ENCODE results near the gene TRIP11. TPM values are rescaled to one million over a fixed set of nuclear protein-coding genes. Genes with fewer than 3 reads are reported as not detected.

Gene TRIP11
- total RNA-seq, 1 donor from 2014 or later, result 28.4 TPM

GRCh38 chr14:92041203-92041602, 1.3 kb upstream of the TRIP11 start:
- Histone ChIP-seq H3K4me1 (peaks cover 12% of the 10 kb centered on the region), H4K20me1 (ENCODE audit: low read depth) (peaks cover 8% of the 10 kb centered on the region), H3K27me3 (no peaks in the 10 kb centered on the region), H3K4me2 (peak overlapping the region; percentile 96), H3K36me3 (no peaks in the 10 kb centered on the region), H3K9ac (no peak overlapping the region), H2AFZ (replicated peaks) (no peak overlapping the region), H3K27ac (no peak overlapping the region), H3F3A (ENCODE audit: low read depth) (peaks cover 18% of the 10 kb centered on the region), H3K9me3 (ENCODE audit: low read depth) (no peaks in the 10 kb centered on the region), H3K4me3 (peak overlapping the region; percentile 88), H3K79me2 (ENCODE audit: low read depth) (peaks cover 45% of the 10 kb centered on the region)
- Mint-ChIP-seq H3K4me1 (peaks cover 19% of the 10 kb centered on the region), H3K27ac (no peak overlapping the region), H3K9me3 (no peaks in the 10 kb centered on the region), H3K27me3 (ENCODE audit: insufficient read depth, low read depth) (no peaks in the 10 kb centered on the region), H3K4me3 (no peak overlapping the region), H3K36me3 (peaks cover 5% of the 10 kb centered on the region)
- DNase-seq (ENCODE audit: low spot score), result no peak
- TF ChIP-seq CTCF (IDR thresholded peaks at IDR 0.05) (no peak), EZH2 (IDR thresholded peaks at IDR 0.05) (no peak), EZH2phosphoT487 (IDR thresholded peaks at IDR 0.05) (no peak)

- Mint-ChIP-seq H3K36me3 (peaks cover 5% of the 10 kb centered on the region), H3K27me3 (ENCODE audit: insufficient read depth, low read depth) (no peaks in the 10 kb centered on the region), H3K27ac (peak overlapping the region; percentile 98), H3K9me3 (no peaks in the 10 kb centered on the region), H3K4me3 (peak overlapping the region; percentile 95), H3K4me1 (peaks cover 21% of the 10 kb centered on the region)
- Histone ChIP-seq H3F3A (ENCODE audit: low read depth) (peaks cover 18% of the 10 kb centered on the region), H2AFZ (replicated peaks) (peak overlapping the region; percentile 78), H3K27me3 (no peaks in the 10 kb centered on the region), H3K27ac (no peak overlapping the region), H3K4me3 (peak overlapping the region; percentile 88), H3K9ac (peak overlapping the region; percentile 11), H4K20me1 (ENCODE audit: low read depth) (peaks cover 8% of the 10 kb centered on the region), H3K4me1 (peaks cover 12% of the 10 kb centered on the region), H3K79me2 (ENCODE audit: low read depth) (peaks cover 51% of the 10 kb centered on the region), H3K4me2 (peak overlapping the region; percentile 96), H3K36me3 (no peaks in the 10 kb centered on the region), H3K9me3 (ENCODE audit: low read depth) (no peaks in the 10 kb centered on the region)
- DNase-seq (ENCODE audit: low spot score), result no peak
- TF ChIP-seq EZH2 (IDR thresholded peaks at IDR 0.05) (no peak), CTCF (IDR thresholded peaks at IDR 0.05) (no peak), EZH2phosphoT487 (IDR thresholded peaks at IDR 0.05) (no peak)
Measured at GRCh38 chr14:92040431-92041051, 682 bp upstream of the TRIP11 start.

- no peaks in the 10 kb centered on the region for H3K9me3 Mint-ChIP-seq
- peak; percentile 79 for DNase-seq (ENCODE audit: low spot score)
- Histone ChIP-seq H3K9ac (peak overlapping the region; percentile 92), H3F3A (ENCODE audit: low read depth) (peaks cover 18% of the 10 kb centered on the region), H3K4me2 (peak overlapping the region; percentile 96), H3K79me2 (ENCODE audit: low read depth) (peaks cover 64% of the 10 kb centered on the region), H3K4me3 (peak overlapping the region; percentile 88), H3K4me1 (peaks cover 12% of the 10 kb centered on the region), H3K9me3 (ENCODE audit: low read depth) (no peaks in the 10 kb centered on the region), H2AFZ (replicated peaks) (peak overlapping the region; percentile 78), H3K36me3 (no peaks in the 10 kb centered on the region), H4K20me1 (ENCODE audit: low read depth) (peaks cover 8% of the 10 kb centered on the region), H3K27me3 (no peaks in the 10 kb centered on the region), H3K27ac (peak overlapping the region; percentile 93)
- H3K36me3 Mint-ChIP-seq, result peaks cover 5% of the 10 kb centered on the region
- H3K27me3 Mint-ChIP-seq (ENCODE audit: insufficient read depth, low read depth), result no peaks in the 10 kb centered on the region
- TF ChIP-seq EZH2 (IDR thresholded peaks at IDR 0.05), result no peak
- TF ChIP-seq CTCF (IDR thresholded peaks at IDR 0.05), result no peak
- no peak for TF ChIP-seq EZH2phosphoT487 (IDR thresholded peaks at IDR 0.05)
- peak overlapping the region; percentile 98 for H3K27ac Mint-ChIP-seq
- peaks cover 21% of the 10 kb centered on the region for H3K4me1 Mint-ChIP-seq
- H3K4me3 Mint-ChIP-seq, result peak overlapping the region; percentile 95
Measured at GRCh38 chr14:92039063-92039718, 668 bp downstream of the TRIP11 start.
